HepG2 (cell line): ENCODE measurements around the gene ORC4. TPM values are rescaled to one million over a fixed set of nuclear protein-coding genes. Genes with fewer than 3 reads are reported as not detected.
A peak's percentile ranks its signal among the peaks of the same experiment; 100 is the strongest.

ENCODE experiments used
- ARID5B ChIP-seq: IDR thresholded peaks from 2 replicates; pipeline ENCODE4 v1.4.0; 2020; ENCODE audit warnings: mild to moderate bottlenecking, missing genetic modification reagents
- CERS6 ChIP-seq: sonication (generic); formaldehyde crosslinking; IDR thresholded peaks from 2 replicates; pipeline ENCODE4 v1.5.0; 2020; ENCODE audit warnings: missing genetic modification reagents
- CREB1 ChIP-seq, 2 experiments: fragments of 450-650 bp in 1 of 2; IDR thresholded peaks; 2 replicates each; pipeline ENCODE4 v1.6.1; 2016 to 2017; ENCODE audit warnings: control low read depth in 1 of 2, mild to moderate bottlenecking in 1 of 2, missing compliant biosample characterization in 1 of 2, missing genetic modification characterization in 1 of 2
- FOXC1 ChIP-seq: sonication (generic); formaldehyde crosslinking; IDR thresholded peaks from 2 replicates; pipeline ENCODE4 v1.8.0; 2022; ENCODE audit warnings: mild to moderate bottlenecking, missing genetic modification reagents, borderline replicate concordance
- HNF4A ChIP-seq: sonication (generic); formaldehyde crosslinking; IDR thresholded peaks from 2 replicates; pipeline ENCODE4 v1.4.0; 2020; ENCODE audit warnings: missing genetic modification reagents
- JUNB ChIP-seq: sonication (generic); formaldehyde crosslinking; IDR thresholded peaks from 2 replicates; pipeline ENCODE4 v1.8.0; 2022; ENCODE audit warnings: missing genetic modification reagents, mild to moderate bottlenecking, borderline replicate concordance
- NFYB ChIP-seq: sonication (generic); formaldehyde crosslinking; IDR thresholded peaks from 2 replicates; pipeline ENCODE4 v1.4.0; 2020; ENCODE audit warnings: missing genetic modification reagents
- PHF21A ChIP-seq: sonication (generic); formaldehyde crosslinking; IDR thresholded peaks from 2 replicates; pipeline ENCODE4 v1.5.0; 2020; ENCODE audit warnings: mild to moderate bottlenecking, missing genetic modification reagents
- RXRB ChIP-seq: IDR thresholded peaks from 2 replicates; pipeline ENCODE4 v1.6.1; 2016; ENCODE audit warnings: borderline replicate concordance, missing genetic modification reagents, missing compliant biosample characterization
- SPEN ChIP-seq: sonication (generic); formaldehyde crosslinking; IDR thresholded peaks from 2 replicates; pipeline ENCODE4 v1.5.1; 2020; ENCODE audit warnings: low read depth, mild to moderate bottlenecking, missing genetic modification reagents
- YY1 ChIP-seq: IDR thresholded peaks from 2 replicates; pipeline ENCODE4 v1.6.1; 2011; ENCODE audit warnings: low read length, low read depth, moderate library complexity, mild to moderate bottlenecking; ENCODE audit not compliant: insufficient read depth, insufficient replicate concordance
- ZFYVE20 ChIP-seq: sonication (generic); formaldehyde crosslinking; IDR thresholded peaks from 2 replicates; pipeline ENCODE4 v1.8.0; 2023; ENCODE audit warnings: low read depth, mild to moderate bottlenecking, moderate library complexity, missing genetic modification reagents, borderline replicate concordance
- ZNF556 ChIP-seq: sonication (generic); formaldehyde crosslinking; IDR thresholded peaks from 2 replicates; pipeline ENCODE4 v1.4.0; 2020; ENCODE audit warnings: mild to moderate bottlenecking, missing genetic modification reagents, borderline replicate concordance
- ZNF589 ChIP-seq: sonication (generic); formaldehyde crosslinking; conservative IDR thresholded peaks from 2 replicates; pipeline ENCODE4 v1.8.0; 2022; ENCODE audit warnings: mild to moderate bottlenecking, moderate library complexity, missing genetic modification reagents
- ZNF691 ChIP-seq: sonication (generic); formaldehyde crosslinking; IDR thresholded peaks from 2 replicates; pipeline ENCODE4 v1.4.0; 2020; ENCODE audit warnings: missing genetic modification reagents, low read depth, mild to moderate bottlenecking, borderline replicate concordance
- ZNF749 ChIP-seq: sonication (generic); formaldehyde crosslinking; IDR thresholded peaks from 2 replicates; pipeline ENCODE4 v1.8.0; 2022; ENCODE audit warnings: mild to moderate bottlenecking, missing genetic modification reagents, moderate library complexity, borderline replicate concordance
- ZNF768 ChIP-seq: sonication (generic); formaldehyde crosslinking; IDR thresholded peaks from 2 replicates; pipeline ENCODE4 v1.4.0; 2020; ENCODE audit warnings: missing genetic modification reagents
- ZNF773 ChIP-seq: sonication (generic); formaldehyde crosslinking; IDR thresholded peaks from 2 replicates; pipeline ENCODE4 v1.4.0; 2020; ENCODE audit warnings: missing genetic modification reagents, borderline replicate concordance
- ZNF841 ChIP-seq: sonication (generic); formaldehyde crosslinking; IDR thresholded peaks from 2 replicates; pipeline ENCODE4 v1.8.1; 2023; ENCODE audit warnings: missing genetic modification reagents, borderline replicate concordance
- polyA plus RNA-seq, 8 experiments: library from polyadenylated mRNA; depleted of rRNA in 3 of 8; stranded (reverse) in 7 of 8; unstranded in 1 of 8; fragments of >200 nt; fragmentation: Illumina TruSeq in 4 of 8; extraction: Trizol in 4 of 8; gene quantifications; 2 replicates each; pipeline versions ENCODE4 v1.2.1 to v1.2.3, GENCODE V29; 2011 to 2016; ENCODE audit warnings: low read depth in 4 of 8, missing spikeins in 1 of 8, mixed read lengths in 1 of 8; ENCODE audit not compliant: insufficient read depth in 1 of 8
- total RNA-seq, 5 experiments: library from RNA; depleted of rRNA; stranded (reverse); fragments of >200 nt; fragmentation: Illumina TruSeq; extraction: Trizol; gene quantifications; 2 replicates each; pipeline ENCODE4 v1.2.3, GENCODE V29; 2016; ENCODE audit warnings: low read depth in 1 of 5
- TF ChIP-seq, protein P1 (sequence below): sonication (generic); formaldehyde crosslinking; IDR thresholded peaks from 2 replicates; pipeline ENCODE4 v1.4.0; 2020; ENCODE audit warnings: mild to moderate bottlenecking, low read depth, missing genetic modification reagents

ORC4 gene
- total and polyA plus RNA-seq, 2 of the 13 experiments (the other 11 are each of a cell fraction or from before 2014, with no cell fraction given): 28.6 to 84.8 TPM

- TF ChIP-seq NFYB (CRISPR knock-in tag) (peak; percentile 36), ARID5B (CRISPR knock-in tag) (peak; percentile 86), ZNF556 (peak; percentile 97; the same call in 1 of the 2 replicates), FOXC1 (CRISPR knock-in tag) (peak; percentile 94; the same call in 1 of the 2 replicates), YY1 (peak; percentile 64), SPEN (CRISPR knock-in tag) (peak; percentile 98), ZNF841 (no peak), ZNF768 (CRISPR knock-in tag) (peak; percentile 79; the same call in 1 of the 2 replicates), CREB1 (IDR thresholded peaks at IDR 0.05) (peak; percentile 85), CREB1 (CRISPR knock-in tag; IDR thresholded peaks at IDR 0.05) (peak; percentile 95), JUNB (CRISPR knock-in tag) (peak; percentile 61), ZNF749 (CRISPR knock-in tag) (peak; percentile 92), RXRB (no peak; the same call in 1 of the 2 replicates), CERS6 (no peak), ZFYVE20 (CRISPR knock-in tag) (peak; percentile 20; the same call in 1 of the 2 replicates), ZNF773 (0 out of 2 replicates have a peak, but pooled peaks have one; percentile 30), ZNF589 (peak; percentile 92), HNF4A (peak; percentile 36; the same call in 1 of the 2 replicates), PHF21A (CRISPR knock-in tag) (peak; percentile 89), ZNF691 (CRISPR knock-in tag) (peak; percentile 71)
- TF ChIP-seq, protein P1, sequence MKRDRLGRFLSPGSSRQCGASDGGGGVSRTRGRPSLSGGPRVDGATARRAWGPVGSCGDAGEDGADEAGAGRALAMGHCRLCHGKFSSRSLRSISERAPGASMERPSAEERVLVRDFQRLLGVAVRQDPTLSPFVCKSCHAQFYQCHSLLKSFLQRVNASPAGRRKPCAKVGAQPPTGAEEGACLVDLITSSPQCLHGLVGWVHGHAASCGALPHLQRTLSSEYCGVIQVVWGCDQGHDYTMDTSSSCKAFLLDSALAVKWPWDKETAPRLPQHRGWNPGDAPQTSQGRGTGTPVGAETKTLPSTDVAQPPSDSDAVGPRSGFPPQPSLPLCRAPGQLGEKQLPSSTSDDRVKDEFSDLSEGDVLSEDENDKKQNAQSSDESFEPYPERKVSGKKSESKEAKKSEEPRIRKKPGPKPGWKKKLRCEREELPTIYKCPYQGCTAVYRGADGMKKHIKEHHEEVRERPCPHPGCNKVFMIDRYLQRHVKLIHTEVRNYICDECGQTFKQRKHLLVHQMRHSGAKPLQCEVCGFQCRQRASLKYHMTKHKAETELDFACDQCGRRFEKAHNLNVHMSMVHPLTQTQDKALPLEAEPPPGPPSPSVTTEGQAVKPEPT (CRISPR knock-in tag): peak; percentile 76; the same call in 1 of the 2 replicates
Observed at GRCh38 chr2:148020111-148021058, at the start of gene ORC4 (continued).
